Measurements from ENCODE around the gene RYR2. TPM values are rescaled to one million over a fixed set of nuclear protein-coding genes. Genes with fewer than 3 reads are reported as not detected.

The RYR2 gene
- total and polyA plus RNA-seq, 2 donors (not counting 1 experiment from before 2014, with no cell fraction given) = not detected

DNA sequence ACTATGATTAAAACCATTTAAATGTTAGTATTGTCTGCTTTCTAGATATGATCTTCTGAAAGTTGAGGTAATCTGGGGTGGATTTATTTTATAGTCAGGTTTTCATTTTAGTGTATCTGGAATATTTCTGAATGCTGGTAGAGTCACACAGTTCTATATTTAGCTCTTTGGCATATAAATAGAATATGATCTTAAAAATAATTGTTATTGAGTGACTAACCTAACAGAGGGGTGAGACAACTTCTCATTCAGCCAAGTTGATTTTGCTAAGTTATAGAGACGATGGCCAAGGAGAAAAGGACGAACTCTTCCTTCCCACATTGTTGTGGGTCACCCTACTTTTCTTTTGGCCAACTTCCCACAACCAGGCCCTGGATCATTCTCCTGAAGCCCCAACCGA is 30.6 kb upstream of the RYR2 start:
- WGBS (ENCODE audit: insufficient coverage) = no CpG with 5 or more reads among the region's 3 CpGs
- no peak overlapping the region for H3K9ac ChIP-seq (ENCODE audit: low read length)

GRCh38 chr1:237012361-237012760 is 29.6 kb upstream of the RYR2 start:
- no peak overlapping the region for H3K4me3 ChIP-seq (ENCODE audit: control extremely low read depth in 1 of 5, extremely low read depth in 1 of 5, insufficient read depth in 1 of 5, low read depth in 2 of 5, low read length in 4 of 5)
- no peaks in the 10 kb centered on the region for H3K9me3 Mint-ChIP-seq (ENCODE audit: insufficient read depth)
- H3K9ac ChIP-seq (ENCODE audit: low read length) = no peak overlapping the region
- no peak for TF ChIP-seq EZH2 (IDR thresholded peaks at IDR 0.05; ENCODE audit: borderline replicate concordance, insufficient read depth, low read depth, low read length, poor library complexity, severe bottlenecking)
- TF ChIP-seq, protein P1, sequence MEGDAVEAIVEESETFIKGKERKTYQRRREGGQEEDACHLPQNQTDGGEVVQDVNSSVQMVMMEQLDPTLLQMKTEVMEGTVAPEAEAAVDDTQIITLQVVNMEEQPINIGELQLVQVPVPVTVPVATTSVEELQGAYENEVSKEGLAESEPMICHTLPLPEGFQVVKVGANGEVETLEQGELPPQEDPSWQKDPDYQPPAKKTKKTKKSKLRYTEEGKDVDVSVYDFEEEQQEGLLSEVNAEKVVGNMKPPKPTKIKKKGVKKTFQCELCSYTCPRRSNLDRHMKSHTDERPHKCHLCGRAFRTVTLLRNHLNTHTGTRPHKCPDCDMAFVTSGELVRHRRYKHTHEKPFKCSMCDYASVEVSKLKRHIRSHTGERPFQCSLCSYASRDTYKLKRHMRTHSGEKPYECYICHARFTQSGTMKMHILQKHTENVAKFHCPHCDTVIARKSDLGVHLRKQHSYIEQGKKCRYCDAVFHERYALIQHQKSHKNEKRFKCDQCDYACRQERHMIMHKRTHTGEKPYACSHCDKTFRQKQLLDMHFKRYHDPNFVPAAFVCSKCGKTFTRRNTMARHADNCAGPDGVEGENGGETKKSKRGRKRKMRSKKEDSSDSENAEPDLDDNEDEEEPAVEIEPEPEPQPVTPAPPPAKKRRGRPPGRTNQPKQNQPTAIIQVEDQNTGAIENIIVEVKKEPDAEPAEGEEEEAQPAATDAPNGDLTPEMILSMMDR (IDR thresholded peaks at IDR 0.05) = no peak
- 100% methylated on average over 2 of the region's 5 CpGs for WGBS (ENCODE audit: insufficient coverage)
- H2AFZ ChIP-seq (ENCODE audit: insufficient read depth, low read depth, low read length, poor library complexity, severe bottlenecking) = no peak overlapping the region
- DNase-seq = no peak
- H3K27ac Mint-ChIP-seq = no peak overlapping the region
- no peaks in the 10 kb centered on the region for H3K27me3 ChIP-seq (replicated peaks in 1 of 4; ENCODE audit: control extremely low read depth in 1 of 4, control insufficient read depth in 3 of 4, insufficient read depth in 4 of 4, low read length in 3 of 4)
- no peak overlapping the region for H3K4me3 Mint-ChIP-seq
- no peaks in the 10 kb centered on the region for H3K4me1 Mint-ChIP-seq
- H3K9me3 ChIP-seq (ENCODE audit: control extremely low read depth in 1 of 3, control insufficient read depth in 2 of 3, insufficient read depth in 1 of 3, low read length in 2 of 3) = no peaks in the 10 kb centered on the region
- no peaks in the 10 kb centered on the region for H3K27me3 Mint-ChIP-seq
- no peaks in the 10 kb centered on the region for H3K79me2 ChIP-seq (ENCODE audit: control insufficient read depth, insufficient read depth, low read length)
- no peaks in the 10 kb centered on the region for H4K20me1 ChIP-seq (ENCODE audit: control insufficient read depth, insufficient read depth, low read length, poor library complexity, severe bottlenecking)
- ATAC-seq (ENCODE audit: low read depth) = no peak
- ChIA-PET CTCF (no interaction called here), POLR2A (no interaction called here)
- no peaks in the 10 kb centered on the region for H3K4me1 ChIP-seq (ENCODE audit: control insufficient read depth in 2 of 2, insufficient read depth in 2 of 2, low read length in 2 of 2)
- no peaks in the 10 kb centered on the region for H3K36me3 ChIP-seq (replicated peaks in 1 of 2; ENCODE audit: control extremely low read depth in 1 of 2, control insufficient read depth in 1 of 2, extremely low read depth in 1 of 2, insufficient read depth in 2 of 2, low read length in 1 of 2)
- intact Hi-C loops (cut with micrococcal nuclease) = no loop called here
- no peak overlapping the region for H3K4me2 ChIP-seq (replicated peaks; ENCODE audit: low read depth, low read length, poor library complexity, severe bottlenecking)
- H3K27ac ChIP-seq (ENCODE audit: low read length in 2 of 2) = no peak overlapping the region

More for the DNA sequence above, 30.6 kb upstream of the RYR2 start:
- Histone ChIP-seq H4K20me1 (ENCODE audit: control insufficient read depth, insufficient read depth, low read length, poor library complexity, severe bottlenecking) (no peaks in the 10 kb centered on the region), H3K27ac (ENCODE audit: low read length in 2 of 2) (no peak overlapping the region), H3K36me3 (replicated peaks in 1 of 2; ENCODE audit: control extremely low read depth in 1 of 2, control insufficient read depth in 1 of 2, extremely low read depth in 1 of 2, insufficient read depth in 2 of 2, low read length in 1 of 2) (no peaks in the 10 kb centered on the region), H3K79me2 (ENCODE audit: control insufficient read depth, insufficient read depth, low read length) (no peaks in the 10 kb centered on the region), H3K4me3 (ENCODE audit: control extremely low read depth in 1 of 5, extremely low read depth in 1 of 5, insufficient read depth in 1 of 5, low read depth in 2 of 5, low read length in 4 of 5) (no peak overlapping the region), H2AFZ (ENCODE audit: insufficient read depth, low read depth, low read length, poor library complexity, severe bottlenecking) (no peak overlapping the region), H3K9me3 (ENCODE audit: control extremely low read depth in 1 of 3, control insufficient read depth in 2 of 3, insufficient read depth in 1 of 3, low read length in 2 of 3) (no peaks in the 10 kb centered on the region), H3K27me3 (replicated peaks in 1 of 4; ENCODE audit: control extremely low read depth in 1 of 4, control insufficient read depth in 3 of 4, insufficient read depth in 4 of 4, low read length in 3 of 4) (no peaks in the 10 kb centered on the region), H3K4me2 (replicated peaks; ENCODE audit: low read depth, low read length, poor library complexity, severe bottlenecking) (no peak overlapping the region), H3K4me1 (ENCODE audit: control insufficient read depth in 2 of 2, insufficient read depth in 2 of 2, low read length in 2 of 2) (no peaks in the 10 kb centered on the region)
- POLR2A ChIA-PET = no interaction called here
- TF ChIP-seq, protein P1 (IDR thresholded peaks at IDR 0.05) = no peak
- no peak for TF ChIP-seq EZH2 (IDR thresholded peaks at IDR 0.05; ENCODE audit: borderline replicate concordance, insufficient read depth, low read depth, low read length, poor library complexity, severe bottlenecking)
- DNase-seq (no peak), ATAC-seq (ENCODE audit: low read depth) (no peak)
- H3K27ac Mint-ChIP-seq = no peak overlapping the region
- H3K27me3 Mint-ChIP-seq = no peaks in the 10 kb centered on the region
- H3K9me3 Mint-ChIP-seq (ENCODE audit: insufficient read depth) = no peaks in the 10 kb centered on the region
- H3K4me3 Mint-ChIP-seq = no peak overlapping the region
- intact Hi-C loops (cut with micrococcal nuclease) = no loop called here
- H3K4me1 Mint-ChIP-seq = no peaks in the 10 kb centered on the region
- CTCF ChIA-PET = no interaction called here
